ENCODE results near the gene IBA57.
"Not testable (repeated sequence)": the region's sequence is repeated elsewhere in the genome, so short reads cannot be mapped to it uniquely, and the experiment has no call there.

The IBA57 gene

GRCh38 chr1:228172591-228173527 is 7.3 kb downstream of the IBA57 start:
- no peak for DNase-seq (ENCODE audit: low read depth)

- peak; percentile 23 for DNase-seq (ENCODE audit: low read depth)
Measured at GRCh38 chr1:228173528-228174481, 8.2 kb downstream of the IBA57 start.

DNA sequence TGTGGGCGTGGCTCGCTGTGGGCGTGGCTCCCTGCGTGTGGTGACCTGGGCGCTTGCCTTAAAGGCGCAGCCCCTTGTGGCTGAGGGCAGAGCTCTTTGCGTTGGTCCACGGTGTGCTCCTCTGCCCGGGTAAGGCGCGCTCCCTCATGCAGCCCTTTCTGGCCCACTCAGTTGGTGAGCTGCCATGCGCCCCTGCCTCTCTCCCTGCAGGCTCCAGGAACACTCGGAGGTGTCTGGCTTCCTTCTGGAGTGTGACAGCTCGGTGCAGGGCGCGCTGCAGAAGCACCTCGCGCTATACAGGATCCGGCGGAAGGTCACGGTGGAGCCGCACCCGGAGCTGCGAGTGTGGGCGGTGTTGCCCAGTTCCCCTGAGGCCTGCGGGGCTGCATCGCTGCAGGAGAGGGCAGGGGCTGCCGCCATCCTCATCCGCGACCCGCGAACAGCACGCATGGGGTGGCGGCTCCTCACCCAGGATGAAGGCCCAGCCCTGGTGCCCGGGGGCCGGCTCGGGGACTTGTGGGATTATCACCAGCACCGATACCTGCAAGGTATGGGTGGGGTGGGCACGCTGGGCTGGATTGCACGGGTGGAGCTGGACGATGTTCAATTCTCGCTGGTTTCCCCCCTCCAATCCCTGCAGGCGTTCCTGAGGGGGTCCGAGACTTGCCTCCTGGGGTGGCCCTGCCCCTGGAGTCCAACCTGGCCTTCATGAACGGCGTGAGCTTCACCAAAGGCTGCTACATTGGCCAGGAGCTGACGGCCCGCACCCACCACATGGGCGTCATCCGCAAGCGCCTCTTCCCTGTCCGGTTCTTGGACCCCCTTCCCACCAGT is 9.1 kb downstream of the IBA57 start:
- DNase-seq (ENCODE audit: low read depth), result peak; percentile 26

DNA sequence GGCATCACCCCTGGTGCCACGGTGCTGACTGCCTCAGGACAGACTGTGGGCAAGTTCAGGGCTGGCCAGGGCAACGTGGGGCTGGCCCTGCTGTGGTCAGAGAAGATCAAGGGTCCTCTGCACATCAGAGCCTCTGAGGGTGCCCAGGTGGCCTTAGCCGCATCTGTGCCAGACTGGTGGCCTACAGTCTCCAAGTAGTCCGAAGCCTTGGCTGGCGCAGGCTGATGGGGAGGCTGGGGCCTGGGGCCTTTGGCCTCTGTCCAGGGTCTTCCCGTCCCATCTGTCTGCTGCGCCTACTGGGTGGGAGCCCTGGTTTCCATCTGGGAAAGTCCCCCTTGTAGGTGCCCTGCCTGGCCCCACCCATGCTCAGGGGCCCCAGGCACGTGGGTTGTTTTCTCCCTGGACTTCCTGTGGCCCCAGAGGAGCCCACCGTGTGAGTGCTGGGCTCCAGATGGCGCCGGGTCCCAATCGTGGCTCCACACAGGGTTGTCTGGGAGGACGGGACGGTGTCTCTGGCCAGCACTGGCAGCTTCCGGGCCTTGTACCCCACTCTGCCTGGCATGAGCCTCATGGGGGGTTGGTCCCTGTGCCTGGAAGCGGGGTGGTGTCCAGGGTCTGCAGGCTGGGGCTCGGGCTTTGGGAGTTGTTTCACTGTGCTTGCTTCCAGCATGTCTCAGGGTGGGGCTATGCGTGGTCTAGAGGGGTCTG is 9.9 kb downstream of the IBA57 start:
- no peak for DNase-seq (ENCODE audit: low read depth)

GRCh38 chr1:228176024-228176395 is 10.4 kb downstream of the IBA57 start:
- DNase-seq (ENCODE audit: low read depth), result no peak

DNA sequence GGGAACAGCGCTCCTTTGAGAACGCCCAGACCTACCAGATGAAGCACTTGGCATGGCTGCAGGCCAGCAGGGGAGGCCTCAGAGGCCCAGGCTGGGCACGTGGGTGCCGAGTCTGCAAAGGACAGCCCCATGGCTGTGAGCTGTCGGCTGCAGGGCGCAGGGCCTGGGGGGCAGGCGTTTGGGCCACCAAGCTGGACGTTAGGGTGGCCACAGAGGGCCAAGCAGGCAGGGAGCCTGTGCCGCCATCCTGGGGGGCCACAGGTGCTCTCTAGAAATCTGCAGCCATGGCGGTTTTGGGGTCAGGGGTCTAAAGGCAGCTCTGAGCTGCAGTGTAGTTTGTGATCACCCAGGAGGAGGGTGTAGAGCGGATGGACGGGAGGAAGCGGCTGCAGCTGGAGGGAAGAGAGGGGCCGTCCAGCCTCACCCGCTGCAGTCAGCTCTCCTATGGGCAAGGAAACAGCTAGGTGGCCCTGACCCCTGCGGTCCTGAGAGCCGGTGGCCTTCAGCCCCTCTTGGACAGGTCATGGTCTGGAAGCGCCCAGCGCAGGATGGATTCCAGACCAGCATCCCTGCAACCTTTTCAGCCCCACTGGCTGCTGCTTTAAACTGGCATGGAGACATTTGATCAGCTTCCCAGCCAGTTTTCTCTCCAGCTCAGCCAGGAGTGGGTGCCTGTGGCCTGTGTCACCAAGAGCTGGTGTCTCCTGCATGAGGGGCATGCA is 11.0 kb downstream of the IBA57 start:
- no peak for DNase-seq (ENCODE audit: low read depth)

DNA sequence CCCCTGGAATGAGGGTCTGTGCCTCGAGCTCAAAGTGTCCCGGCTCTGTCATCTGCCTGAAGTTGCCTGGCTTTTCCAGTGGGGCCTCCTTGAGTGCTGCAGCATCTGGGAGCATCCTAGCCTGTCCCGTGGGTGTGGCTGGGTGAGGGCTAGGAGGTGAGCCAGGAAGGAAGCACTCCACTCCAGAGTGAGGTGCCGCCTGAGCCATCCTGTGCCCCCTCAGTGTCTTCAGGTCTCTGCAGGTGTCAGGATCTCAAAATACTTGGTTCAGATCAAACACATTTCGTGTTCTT is 11.5 kb downstream of the IBA57 start:
- DNase-seq (ENCODE audit: low read depth), result no peak

- no peak for DNase-seq (ENCODE audit: low read depth)
Measured at GRCh38 chr1:228177721-228178710, 12.4 kb downstream of the IBA57 start.

GRCh38 chr1:228178737-228179684 is 13.4 kb downstream of the IBA57 start:
- DNase-seq (ENCODE audit: low read depth), result no peak

- DNase-seq (ENCODE audit: low read depth), result no peak
Measured at GRCh38 chr1:228180271-228180958, 14.8 kb downstream of the IBA57 start.

- DNase-seq (ENCODE audit: low read depth), result no peak
Measured at GRCh38 chr1:228180959-228181644, 15.5 kb downstream of the IBA57 start.

- no peak for DNase-seq (ENCODE audit: low read depth)
Measured at GRCh38 chr1:228181645-228182034, 16.0 kb downstream of the IBA57 start.

DNA sequence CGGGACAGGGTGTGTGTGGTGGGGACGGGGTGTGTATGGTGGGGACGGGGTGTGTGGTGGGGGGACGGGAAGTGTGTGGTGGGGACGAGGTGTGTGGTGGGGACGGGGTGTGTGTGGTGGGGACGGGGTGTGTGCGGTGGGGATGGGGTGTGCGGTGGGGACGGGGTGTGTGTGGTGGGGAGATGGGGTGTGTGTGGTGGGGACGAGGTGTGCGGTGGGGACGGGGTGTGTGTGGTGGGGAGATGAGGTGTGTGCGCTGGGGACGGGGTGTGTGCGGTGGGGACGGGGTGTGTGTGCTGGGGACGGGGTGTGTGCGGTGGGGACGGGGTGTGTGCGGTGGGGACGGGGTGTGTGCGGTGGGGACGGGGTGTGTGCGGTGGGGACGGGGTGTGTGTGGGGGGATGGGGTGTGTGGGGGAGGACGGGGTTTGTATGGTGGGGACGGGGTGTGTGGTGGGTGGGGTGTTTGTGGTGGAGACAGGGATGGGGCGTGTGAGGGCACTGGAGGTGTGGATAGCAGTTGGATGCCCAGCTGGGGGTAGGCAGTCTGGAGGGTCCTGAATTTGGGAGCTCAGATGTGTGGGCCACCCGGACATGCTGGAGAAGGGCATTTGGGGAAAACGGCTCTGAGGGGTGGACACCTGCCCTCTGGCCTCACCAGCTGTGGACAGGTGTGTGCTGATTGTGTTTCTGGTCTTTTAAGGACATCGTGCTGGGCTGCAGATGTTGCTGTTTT is 16.9 kb downstream of the IBA57 start:
- no peak for DNase-seq (ENCODE audit: low read depth)

GRCh38 chr1:228184152-228184551 is 18.5 kb downstream of the IBA57 start:
- no peak for DNase-seq (ENCODE audit: low read depth)

- peak; percentile 65 for DNase-seq (ENCODE audit: low read depth)
Measured at GRCh38 chr1:228185641-228185965, 20.0 kb downstream of the IBA57 start.

DNA sequence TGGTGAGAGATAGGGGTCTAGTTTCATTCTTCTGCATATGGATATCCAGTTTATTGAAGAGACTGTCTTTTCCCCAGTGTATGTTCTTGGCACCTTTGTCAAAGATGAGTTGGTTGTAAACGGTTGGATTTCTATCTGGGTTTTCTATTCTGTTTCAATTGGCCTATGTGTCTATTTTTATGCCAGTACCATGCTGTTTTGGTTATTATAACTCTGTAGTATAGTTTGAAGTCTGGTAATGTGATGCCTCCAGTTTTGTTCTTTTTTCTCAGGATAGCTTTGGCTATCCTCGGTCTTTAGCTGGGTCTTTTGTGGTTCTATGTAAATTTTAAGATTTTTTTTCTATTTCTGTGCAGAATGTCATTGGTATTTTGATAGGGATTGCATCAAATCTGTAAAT is 22.6 kb downstream of the IBA57 start:
- DNase-seq (ENCODE audit: low read depth), result not testable (repeated sequence)

DNA sequence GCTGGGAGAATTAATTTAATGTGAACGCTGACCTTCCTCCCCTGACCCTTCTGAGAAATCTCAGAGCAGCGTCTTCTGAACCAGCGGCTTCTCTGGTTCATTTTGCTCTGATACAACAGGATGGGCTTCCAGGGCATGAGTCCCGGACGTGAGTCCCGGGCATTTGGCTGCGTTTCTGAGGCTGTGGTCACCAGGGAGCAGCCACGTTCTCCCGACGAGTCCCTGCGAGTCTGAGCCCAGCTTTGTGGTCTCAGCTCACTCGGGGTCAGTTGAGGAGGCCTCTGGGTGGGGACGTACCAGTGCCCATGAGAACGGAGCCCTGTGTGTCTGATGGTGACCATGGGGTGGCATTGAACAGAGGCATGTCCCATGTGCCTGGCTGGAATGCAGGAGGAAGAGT is 24.6 kb downstream of the IBA57 start:
- DNase-seq (ENCODE audit: low read depth), result no peak
